NCI-H226 (cell line): ENCODE measurements around the gene PAK6.

Source experiments
- DNase-seq: peaks from one replicate; pipeline ENCODE4 v3.0.0-alpha.2; 2015

Gene PAK6

GRCh38 chr15:40241269-40242212 lies 2.7 kb downstream of the PAK6 start:
- DNase-seq: no peak

GRCh38 chr15:40242213-40242599 lies 3.3 kb downstream of the PAK6 start:
- DNase-seq: no peak

GRCh38 chr15:40242601-40243000 lies 3.7 kb downstream of the PAK6 start:
- no peak for DNase-seq

- DNase-seq: no peak
Measured at GRCh38 chr15:40243126-40243810, 4.4 kb downstream of the PAK6 start.

GRCh38 chr15:40244961-40245523 lies 6.2 kb downstream of the PAK6 start:
- DNase-seq: no peak

- DNase-seq: no peak
Measured at GRCh38 chr15:40245666-40246450, 7.0 kb downstream of the PAK6 start.

GRCh38 chr15:40246496-40247280 lies 7.8 kb downstream of the PAK6 start:
- DNase-seq: no peak

- DNase-seq: no peak
Measured at GRCh38 chr15:40247406-40247971, 8.6 kb downstream of the PAK6 start.

GRCh38 chr15:40248006-40248783 lies 9.3 kb downstream of the PAK6 start:
- DNase-seq: no peak

GRCh38 chr15:40249477-40250303 lies 10.8 kb downstream of the PAK6 start:
- no peak for DNase-seq

GRCh38 chr15:40250304-40250656 lies 11.4 kb downstream of the PAK6 start:
- DNase-seq: no peak

- no peak for DNase-seq
Measured at GRCh38 chr15:40250771-40251483, 12.1 kb downstream of the PAK6 start.

GRCh38 chr15:40251486-40252140 lies 12.8 kb downstream of the PAK6 start:
- no peak for DNase-seq

- DNase-seq: no peak
Measured at GRCh38 chr15:40252141-40252437, 13.2 kb downstream of the PAK6 start.

GRCh38 chr15:40252438-40253166 lies 13.7 kb downstream of the PAK6 start:
- DNase-seq: no peak

GRCh38 chr15:40253167-40253790 lies 14.4 kb downstream of the PAK6 start:
- no peak for DNase-seq

GRCh38 chr15:40254452-40254851 lies 15.6 kb downstream of the PAK6 start:
- no peak for DNase-seq

- DNase-seq: no peak
Measured at GRCh38 chr15:40255033-40255432, 16.2 kb downstream of the PAK6 start.
